ENCODE data around the gene TOM1L2. TPM values are rescaled to one million over a fixed set of nuclear protein-coding genes. Genes with fewer than 3 reads are reported as not detected.

The TOM1L2 gene
- total RNA-seq, 3 donors from 2014 or later, result 5.5 to 6.6 (median 5.5) TPM

- peaks cover 60% of the 10 kb centered on the region for H3K4me1 Mint-ChIP-seq (ENCODE audit: low read depth)
- no peaks in the 10 kb centered on the region for H3K27me3 Mint-ChIP-seq (ENCODE audit: low read depth)
- no peak overlapping the region for H3K4me3 Mint-ChIP-seq
- H3K36me3 Mint-ChIP-seq (ENCODE audit: insufficient read depth), result peaks cover 9% of the 10 kb centered on the region
- no peak for DNase-seq
- H3K9me3 Mint-ChIP-seq, result no peaks in the 10 kb centered on the region
- ATAC-seq, result no peak
These were observed 152.2 kb downstream of the TOM1L2 start for GRCh38 chr17:17820046-17820445.

GRCh38 chr17:17819561-17819995 lies 152.6 kb downstream of the TOM1L2 start:
- peak; percentile 54 for DNase-seq
- H3K4me1 Mint-ChIP-seq (ENCODE audit: low read depth), result peaks cover 55% of the 10 kb centered on the region
- ATAC-seq, result peak; percentile 52 to 69
- H3K4me3 Mint-ChIP-seq, result no peak overlapping the region
- H3K9me3 Mint-ChIP-seq, result no peaks in the 10 kb centered on the region
- H3K36me3 Mint-ChIP-seq (ENCODE audit: insufficient read depth), result peaks cover 9% of the 10 kb centered on the region
- no peaks in the 10 kb centered on the region for H3K27me3 Mint-ChIP-seq (ENCODE audit: low read depth)

GRCh38 chr17:17819111-17819510 lies 153.1 kb downstream of the TOM1L2 start:
- H3K9me3 Mint-ChIP-seq, result no peaks in the 10 kb centered on the region
- ATAC-seq (no peak), DNase-seq (no peak)
- peaks cover 51% of the 10 kb centered on the region for H3K4me1 Mint-ChIP-seq (ENCODE audit: low read depth)
- H3K4me3 Mint-ChIP-seq, result no peak overlapping the region
- H3K36me3 Mint-ChIP-seq (ENCODE audit: insufficient read depth), result peaks cover 9% of the 10 kb centered on the region
- H3K27me3 Mint-ChIP-seq (ENCODE audit: low read depth), result no peaks in the 10 kb centered on the region

GRCh38 chr17:17818088-17818526 lies 154.1 kb downstream of the TOM1L2 start:
- Mint-ChIP-seq H3K9me3 (no peaks in the 10 kb centered on the region), H3K4me3 (no peak overlapping the region), H3K4me1 (ENCODE audit: low read depth) (peaks cover 44% of the 10 kb centered on the region), H3K27me3 (ENCODE audit: low read depth) (no peaks in the 10 kb centered on the region), H3K36me3 (ENCODE audit: insufficient read depth) (peaks cover 9% of the 10 kb centered on the region)
- DNase-seq, result no peak
- ATAC-seq, result peak in 1 of 2 donors; percentile 27

- H3K9me3 Mint-ChIP-seq, result no peaks in the 10 kb centered on the region
- H3K4me1 Mint-ChIP-seq (ENCODE audit: low read depth), result peaks cover 38% of the 10 kb centered on the region
- no peak for ATAC-seq
- H3K36me3 Mint-ChIP-seq (ENCODE audit: insufficient read depth), result peaks cover 9% of the 10 kb centered on the region
- no peak for DNase-seq
- no peaks in the 10 kb centered on the region for H3K27me3 Mint-ChIP-seq (ENCODE audit: low read depth)
- H3K4me3 Mint-ChIP-seq, result no peak overlapping the region
These were observed 154.7 kb downstream of the TOM1L2 start for GRCh38 chr17:17817552-17817947.

- H3K36me3 Mint-ChIP-seq (ENCODE audit: insufficient read depth), result peaks cover 9% of the 10 kb centered on the region
- ATAC-seq, result no peak
- no peak overlapping the region for H3K4me3 Mint-ChIP-seq
- DNase-seq, result no peak
- H3K4me1 Mint-ChIP-seq (ENCODE audit: low read depth), result peaks cover 32% of the 10 kb centered on the region
- no peaks in the 10 kb centered on the region for H3K9me3 Mint-ChIP-seq
- H3K27me3 Mint-ChIP-seq (ENCODE audit: low read depth), result no peaks in the 10 kb centered on the region
These were observed 155.2 kb downstream of the TOM1L2 start for GRCh38 chr17:17816831-17817551.

GRCh38 chr17:17816240-17816814 lies 155.9 kb downstream of the TOM1L2 start:
- Mint-ChIP-seq H3K36me3 (ENCODE audit: insufficient read depth) (peaks cover 9% of the 10 kb centered on the region), H3K4me1 (ENCODE audit: low read depth) (peaks cover 27% of the 10 kb centered on the region), H3K4me3 (no peak overlapping the region), H3K27me3 (ENCODE audit: low read depth) (no peaks in the 10 kb centered on the region), H3K9me3 (no peaks in the 10 kb centered on the region)
- no peak for ATAC-seq
- DNase-seq, result no peak

- Mint-ChIP-seq H3K9me3 (no peaks in the 10 kb centered on the region), H3K4me3 (no peak overlapping the region), H3K4me1 (ENCODE audit: low read depth) (peaks cover 20% of the 10 kb centered on the region), H3K27me3 (ENCODE audit: low read depth) (no peaks in the 10 kb centered on the region), H3K36me3 (ENCODE audit: insufficient read depth) (peaks cover 9% of the 10 kb centered on the region)
- DNase-seq (no peak), ATAC-seq (no peak)
These were observed 156.6 kb downstream of the TOM1L2 start for GRCh38 chr17:17815436-17816200.

GRCh38 chr17:17815062-17815406 lies 157.2 kb downstream of the TOM1L2 start:
- H3K4me3 Mint-ChIP-seq, result no peak overlapping the region
- H3K36me3 Mint-ChIP-seq (ENCODE audit: insufficient read depth), result peaks cover 9% of the 10 kb centered on the region
- no peaks in the 10 kb centered on the region for H3K27me3 Mint-ChIP-seq (ENCODE audit: low read depth)
- no peaks in the 10 kb centered on the region for H3K9me3 Mint-ChIP-seq
- DNase-seq (no peak), ATAC-seq (no peak)
- H3K4me1 Mint-ChIP-seq (ENCODE audit: low read depth), result peaks cover 14% of the 10 kb centered on the region

GRCh38 chr17:17814162-17815061 lies 157.8 kb downstream of the TOM1L2 start:
- H3K4me3 Mint-ChIP-seq, result no peak overlapping the region
- ATAC-seq (no peak), DNase-seq (no peak)
- peaks cover 8% of the 10 kb centered on the region for H3K4me1 Mint-ChIP-seq (ENCODE audit: low read depth)
- H3K36me3 Mint-ChIP-seq (ENCODE audit: insufficient read depth), result peaks cover 7% of the 10 kb centered on the region
- H3K27me3 Mint-ChIP-seq (ENCODE audit: low read depth), result no peaks in the 10 kb centered on the region
- no peaks in the 10 kb centered on the region for H3K9me3 Mint-ChIP-seq

GRCh38 chr17:17813725-17814095 lies 158.5 kb downstream of the TOM1L2 start:
- H3K4me1 Mint-ChIP-seq (ENCODE audit: low read depth), result peaks cover 4% of the 10 kb centered on the region
- ATAC-seq (no peak), DNase-seq (no peak)
- H3K27me3 Mint-ChIP-seq (ENCODE audit: low read depth), result no peaks in the 10 kb centered on the region
- no peaks in the 10 kb centered on the region for H3K9me3 Mint-ChIP-seq
- peaks cover 2% of the 10 kb centered on the region for H3K36me3 Mint-ChIP-seq (ENCODE audit: insufficient read depth)
- H3K4me3 Mint-ChIP-seq, result no peak overlapping the region

- ATAC-seq (no peak), DNase-seq (no peak)
- no peak overlapping the region for H3K4me3 Mint-ChIP-seq
- H3K27me3 Mint-ChIP-seq (ENCODE audit: low read depth), result no peaks in the 10 kb centered on the region
- peaks cover 2% of the 10 kb centered on the region for H3K4me1 Mint-ChIP-seq (ENCODE audit: low read depth)
- no peaks in the 10 kb centered on the region for H3K9me3 Mint-ChIP-seq
- no peaks in the 10 kb centered on the region for H3K36me3 Mint-ChIP-seq (ENCODE audit: insufficient read depth)
These were observed 159.0 kb downstream of the TOM1L2 start for GRCh38 chr17:17813055-17813724.

GRCh38 chr17:17812211-17813054 lies 159.8 kb downstream of the TOM1L2 start:
- Mint-ChIP-seq H3K9me3 (no peaks in the 10 kb centered on the region), H3K27me3 (ENCODE audit: low read depth) (no peaks in the 10 kb centered on the region), H3K36me3 (ENCODE audit: insufficient read depth) (no peaks in the 10 kb centered on the region), H3K4me1 (ENCODE audit: low read depth) (peaks cover 2% of the 10 kb centered on the region), H3K4me3 (no peak overlapping the region)
- DNase-seq, result peak; percentile 70
- peak; percentile 53 to 59 for ATAC-seq

All from activated T-cell treated with anti-CD3 and anti-CD28 coated beads, Interleukin-2, amount 50 U/mL, for 4 hours (primary cell).